A673 (cell line): ENCODE data around the gene LNP1. TPM values are rescaled to one million over a fixed set of nuclear protein-coding genes. Genes with fewer than 3 reads are reported as not detected.
"Not testable (repeated sequence)": the region's sequence is repeated elsewhere in the genome, so short reads cannot be mapped to it uniquely, and the experiment has no call there.

Source experiments
- Bru-seq: library from RNA; stranded (reverse); fragments of 400-500 nt; gene quantifications from one replicate; lab custom pipeline; 2021; lab: Mats Ljungman, UMichigan
- BruChase-seq, 2 experiments: library from RNA; stranded (reverse); fragments of 400-500 nt; gene quantifications; one replicate each; lab custom pipeline; 2021; lab: Mats Ljungman, UMichigan
- BruUV-seq: library from RNA; stranded (reverse); fragments of 400-500 nt; replicated peaks from 2 replicates; lab custom pipeline; 2021; lab: Mats Ljungman, UMichigan
- CTCF ChIA-PET: fragments of 300-600 bp; sonication (Branson Sonifier 250); formaldehyde crosslinking; loops from one replicate; lab custom pipeline; 2022; ENCODE audit warnings: antibody characterized with exemption; lab: Charles Lee
- POLR2A ChIA-PET: fragments of 300-600 bp; sonication (Branson Sonifier 250); formaldehyde crosslinking; loops from one replicate; lab custom pipeline; 2022; ENCODE audit warnings: antibody characterized with exemption; ENCODE audit not compliant: low non-redundant PET; lab: Charles Lee
- DNase-seq: peaks from one replicate; pipeline ENCODE4 v3.0.0-alpha.2; 2015; ENCODE audit warnings: low spot score
- H3K27ac ChIP-seq: fragments of 200-600 bp; sonication (generic); 2 replicates; pipeline ENCODE4 v1.5.1; 2016; ENCODE audit warnings: mixed run types, low read depth, mild to moderate bottlenecking, mixed read lengths, antibody characterized with exemption, low read length; ENCODE audit not compliant: poor library complexity, severe bottlenecking
- H3K27me3 ChIP-seq: fragments of 200-600 bp; sonication (generic); replicated peaks from 2 replicates; pipeline ENCODE4 v1.6.1; 2017; ENCODE audit warnings: mixed run types, low read depth, mild to moderate bottlenecking, mixed read lengths, antibody characterized with exemption, low read length; ENCODE audit not compliant: insufficient read depth, poor library complexity
- H3K36me3 ChIP-seq: fragments of 200-600 bp; sonication (generic); 2 replicates; pipeline ENCODE4 v1.6.1; 2016; ENCODE audit warnings: mixed run types, mild to moderate bottlenecking, mixed read lengths, antibody characterized with exemption, low read length; ENCODE audit not compliant: insufficient read depth, poor library complexity, severe bottlenecking
- H3K4me1 ChIP-seq: fragments of 200-600 bp; sonication (generic); 2 replicates; pipeline ENCODE4 v1.6.1; 2017; ENCODE audit warnings: mixed run types, mild to moderate bottlenecking, mixed read lengths, antibody characterized with exemption, low read length; ENCODE audit not compliant: insufficient read depth, poor library complexity, severe bottlenecking
- H3K4me3 ChIP-seq: fragments of 200-600 bp; sonication (generic); 2 replicates; pipeline ENCODE4 v1.5.1; 2016; ENCODE audit warnings: low read depth, mixed run types, mild to moderate bottlenecking, mixed read lengths, low read length; ENCODE audit not compliant: poor library complexity, severe bottlenecking
- H3K9me3 ChIP-seq: fragments of 200-600 bp; sonication (generic); 2 replicates; pipeline ENCODE4 v1.6.1; 2016; ENCODE audit warnings: mixed run types, low read depth, mild to moderate bottlenecking, mixed read lengths, antibody characterized with exemption, low read length; ENCODE audit not compliant: poor library complexity, severe bottlenecking
- EZH2 ChIP-seq: fragments of 200-600 bp; sonication (generic); IDR thresholded peaks from 2 replicates; pipeline ENCODE4 v1.6.1; 2017; ENCODE audit warnings: borderline replicate concordance, low read depth, mild to moderate bottlenecking, mixed read lengths, antibody characterized with exemption, low read length; ENCODE audit not compliant: poor library complexity, severe bottlenecking
- intact Hi-C: fragments of 100-400 bp; cut with micrococcal nuclease; formaldehyde crosslinking; loops from one replicate; pipeline ENCODE4 v1.10.0; 2022; ENCODE audit not compliant: unreplicated experiment
- long read RNA-seq: library from polyadenylated mRNA; stranded (forward); transcript quantifications from one replicate; pipeline ENCODE4 v2.0.0, GENCODE V29; 2022
- total RNA-seq: library from RNA; stranded (reverse); gene quantifications from 2 replicates; pipeline ENCODE4 v1.2.3, GENCODE V29; 2021
- TF ChIP-seq, protein P1 (sequence below): fragments of 300-800, 200-600 bp; sonication (generic); conservative IDR thresholded peaks from 2 replicates; pipeline ENCODE4 v1.5.1; 2017; ENCODE audit warnings: low read depth, mild to moderate bottlenecking, antibody characterized with exemption, low read length, moderate library complexity, mixed read lengths

LNP1 gene, protein sequence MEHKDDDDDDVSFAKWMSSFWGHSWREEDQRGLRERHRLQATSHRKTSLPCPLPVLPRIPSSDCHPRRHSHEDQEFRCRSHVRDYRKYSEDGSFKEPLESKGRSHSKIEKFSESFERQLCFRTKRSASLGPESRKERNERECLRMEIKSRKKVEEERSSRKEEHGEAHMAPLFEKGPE
- 4.3 and 5.3 TPM in 2 replicates for total RNA-seq
- percentile 61 among the genes with signal in this experiment for Bru-seq, nascent RNA
- BruChase-seq, experiment 1, labeled RNA remaining after a 2-hour chase, result percentile 50 among the genes with signal in this experiment
- percentile 48 among the genes with signal in this experiment for BruChase-seq, experiment 2, labeled RNA remaining after a 6-hour chase
- long read RNA-seq, transcript LNP1-201 (4 exons, 2,210 nt), result major isoform, 8 of 10 reads
- long read RNA-seq, partial matches to known transcripts, result 1 of 10 reads
- long read RNA-seq, other reads (novel, unspliced or antisense), result 1 of 10 reads

DNA sequence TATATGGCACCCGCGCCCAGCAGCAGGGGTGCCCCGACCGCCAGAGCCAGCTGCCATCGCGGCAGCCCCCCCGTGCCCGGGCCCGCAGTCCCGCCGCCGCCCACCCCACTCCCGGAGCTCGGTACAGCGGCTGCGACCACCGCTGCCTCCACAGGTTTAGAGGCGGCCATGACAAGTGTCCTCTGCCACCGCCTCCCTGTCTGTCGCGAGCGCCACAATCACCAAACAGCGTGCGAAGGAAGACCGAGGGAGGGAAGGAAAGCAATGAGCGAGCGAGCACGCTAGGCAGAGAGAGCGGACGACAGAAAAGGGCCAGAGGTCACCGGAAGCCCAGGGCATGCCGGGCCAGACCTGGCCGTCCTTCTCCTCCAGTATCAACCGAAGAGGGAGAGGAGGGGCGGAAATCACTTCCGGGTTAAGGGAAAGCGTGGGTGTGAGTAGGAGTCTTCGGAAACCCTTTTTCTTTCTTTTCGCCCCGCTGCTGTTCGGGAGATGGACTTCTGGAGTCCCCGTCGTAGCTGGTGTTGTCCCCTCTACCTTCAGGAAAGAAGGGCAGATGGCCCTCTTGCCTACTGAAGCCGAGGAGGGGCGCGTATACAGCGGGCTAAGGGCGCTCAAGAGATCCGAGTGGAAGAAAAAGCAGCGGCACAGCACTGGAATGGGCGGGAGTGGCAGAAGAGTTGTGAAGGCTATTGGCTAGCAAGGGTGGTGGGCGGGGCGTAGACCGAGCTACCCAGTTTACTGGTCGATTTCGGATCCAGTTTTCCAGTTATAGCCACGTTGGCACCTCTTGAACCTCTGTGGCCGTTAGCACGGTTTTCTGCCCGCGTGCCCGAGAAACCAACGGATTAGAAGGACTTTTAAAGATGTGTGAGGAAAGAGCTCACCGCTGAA, at the start of gene LNP1, which contains the start of gene TOMM70:
LNP1 (plus strand) TSS at position 760 of the 894 bp plus-strand sequence. CDS start 28,191 bp downstream, outside the sequence.
TOMM70 (minus strand) TSS at position 310 of the 894 bp plus-strand sequence; CDS start at position 170, 140 bp downstream.
- peak within 1 kb of the TSS; percentile 92 for H3K27ac ChIP-seq
- intact Hi-C loops, result no loop called here
- no peaks in the 10 kb centered on the region for H3K9me3 ChIP-seq
- CTCF ChIA-PET, result interaction anchor here (1.0 kb wide), 1 partner anchor 62 kb away, joined by 5 read pairs; no protein-coding TSS in a partner anchor
- peak within 1 kb of the TSS; percentile 88 for H3K4me3 ChIP-seq
- peaks cover 17% of the 10 kb centered on the region for H3K4me1 ChIP-seq
- H3K36me3 ChIP-seq, result no peaks in the 10 kb centered on the region
- POLR2A ChIA-PET, result interaction anchor here (0.5 to 0.6 kb wide), 2 partner anchors 62 to 1005 kb away, joined by 3 read pairs; no protein-coding TSS in a partner anchor
- no peak for TF ChIP-seq EZH2
- TF ChIP-seq, protein P1, sequence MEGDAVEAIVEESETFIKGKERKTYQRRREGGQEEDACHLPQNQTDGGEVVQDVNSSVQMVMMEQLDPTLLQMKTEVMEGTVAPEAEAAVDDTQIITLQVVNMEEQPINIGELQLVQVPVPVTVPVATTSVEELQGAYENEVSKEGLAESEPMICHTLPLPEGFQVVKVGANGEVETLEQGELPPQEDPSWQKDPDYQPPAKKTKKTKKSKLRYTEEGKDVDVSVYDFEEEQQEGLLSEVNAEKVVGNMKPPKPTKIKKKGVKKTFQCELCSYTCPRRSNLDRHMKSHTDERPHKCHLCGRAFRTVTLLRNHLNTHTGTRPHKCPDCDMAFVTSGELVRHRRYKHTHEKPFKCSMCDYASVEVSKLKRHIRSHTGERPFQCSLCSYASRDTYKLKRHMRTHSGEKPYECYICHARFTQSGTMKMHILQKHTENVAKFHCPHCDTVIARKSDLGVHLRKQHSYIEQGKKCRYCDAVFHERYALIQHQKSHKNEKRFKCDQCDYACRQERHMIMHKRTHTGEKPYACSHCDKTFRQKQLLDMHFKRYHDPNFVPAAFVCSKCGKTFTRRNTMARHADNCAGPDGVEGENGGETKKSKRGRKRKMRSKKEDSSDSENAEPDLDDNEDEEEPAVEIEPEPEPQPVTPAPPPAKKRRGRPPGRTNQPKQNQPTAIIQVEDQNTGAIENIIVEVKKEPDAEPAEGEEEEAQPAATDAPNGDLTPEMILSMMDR, result no peak
- BruUV-seq, result no TSS peak
- DNase-seq, result peak; percentile 98
- H3K27me3 ChIP-seq, result no peaks in the 10 kb centered on the region

DNA sequence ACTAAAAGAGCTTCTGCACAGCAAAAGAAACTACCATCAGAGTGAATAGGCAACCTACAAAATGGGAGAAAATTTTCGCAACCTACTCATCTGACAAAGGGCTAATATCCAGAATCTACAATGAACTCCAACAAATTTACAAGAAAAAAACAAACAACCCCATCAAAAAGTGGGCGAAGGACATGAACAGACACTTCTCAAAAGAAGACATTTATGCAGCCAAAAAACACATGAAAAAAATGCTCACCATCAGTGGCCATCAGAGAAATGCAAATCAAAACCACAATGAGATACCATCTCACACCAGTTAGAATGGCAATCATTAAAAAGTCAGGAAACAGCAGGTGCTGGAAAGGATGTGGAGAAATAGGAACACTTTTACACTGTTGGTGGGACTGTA, 49.6 kb upstream of the LNP1 start:
- H3K27me3 ChIP-seq, intact Hi-C loops, H3K9me3 ChIP-seq, H3K4me1 ChIP-seq, CTCF ChIA-PET, BruUV-seq, POLR2A ChIA-PET, H3K27ac ChIP-seq, H3K4me3 ChIP-seq, DNase-seq: not testable (repeated sequence)
- peaks cover 73% of the 10 kb centered on the region for H3K36me3 ChIP-seq

DNA sequence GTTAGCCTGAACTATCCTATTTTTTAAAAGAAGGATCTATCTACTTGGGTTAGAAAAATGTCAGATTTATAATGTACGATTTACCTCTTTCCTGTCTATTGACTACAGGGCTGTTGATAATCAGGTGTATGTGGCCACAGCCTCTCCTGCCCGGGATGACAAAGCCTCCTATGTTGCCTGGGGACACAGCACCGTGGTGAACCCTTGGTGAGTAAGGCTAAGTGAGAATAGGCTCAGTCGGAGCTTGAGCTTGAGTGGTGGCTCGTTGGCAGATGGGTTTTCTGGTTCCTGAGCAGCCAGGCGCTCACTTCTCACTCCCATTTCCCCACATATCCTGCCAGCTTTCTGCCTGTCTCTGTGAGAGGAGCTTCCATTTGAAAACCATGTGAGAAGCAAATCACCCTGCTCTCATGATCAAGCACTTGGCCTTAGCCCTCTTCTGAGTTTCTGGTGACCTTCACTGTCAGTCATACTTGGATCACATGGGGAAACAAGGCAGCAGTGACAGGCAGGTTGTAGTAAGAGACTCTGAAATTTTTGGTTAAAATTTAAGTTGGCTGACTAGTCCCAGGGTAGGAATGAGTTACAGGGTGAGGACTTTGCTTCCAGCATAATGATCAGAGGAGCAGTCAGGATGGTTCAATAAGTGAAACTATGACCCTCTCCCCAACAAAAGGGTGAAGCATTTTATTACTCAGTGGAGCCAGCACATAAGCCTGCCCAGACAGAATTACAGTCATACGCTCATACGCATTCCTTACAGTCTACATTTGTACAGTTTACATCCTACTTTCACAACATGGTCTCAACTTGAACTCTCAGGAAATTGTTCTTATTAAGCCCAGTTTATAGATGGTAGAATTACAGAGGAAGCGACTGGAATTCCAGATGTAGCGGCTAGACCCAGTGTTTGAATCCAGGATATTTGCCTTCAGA, 48.8 kb upstream of the LNP1 start:
- intact Hi-C loops, result no loop called here
- Histone ChIP-seq H3K9me3 (no peaks in the 10 kb centered on the region), H3K4me1 (no peaks in the 10 kb centered on the region), H3K27me3 (no peaks in the 10 kb centered on the region), H3K27ac (no peak overlapping the region), H3K4me3 (no peak overlapping the region), H3K36me3 (peaks cover 76% of the 10 kb centered on the region)
- ChIA-PET POLR2A (no interaction called here), CTCF (no interaction called here)
- no TSS peak for BruUV-seq
- no peak for TF ChIP-seq EZH2
- TF ChIP-seq, protein P1, result no peak
- no peak for DNase-seq
